Activated naive CD4-positive, alpha-beta T cell treated with anti-CD3 and anti-CD28 coated beads for 36 hours (primary cell): Measurements from ENCODE around the gene HSF2BP. TPM values are rescaled to one million over a fixed set of nuclear protein-coding genes. Genes with fewer than 3 reads are reported as not detected.

Source experiments
- CTCF ChIA-PET: fragments of 350-600 bp; sonication (Branson Sonifier 250); formaldehyde crosslinking; loops from one replicate; lab custom pipeline; 2021; ENCODE audit warnings: antibody characterized with exemption; lab: Charles Lee
- DNase-seq: peaks from one replicate; pipeline ENCODE4 v3.0.0-alpha.2; 2020
- H3K27ac Mint-ChIP-seq: one replicate; pipeline ENCODE4 v1.8.0; 2021; ENCODE audit warnings: mild to moderate bottlenecking, mixed read lengths
- H3K27me3 Mint-ChIP-seq: one replicate; pipeline ENCODE4 v1.8.0; 2021; ENCODE audit warnings: low read depth, mixed read lengths
- H3K36me3 Mint-ChIP-seq: one replicate; pipeline ENCODE4 v1.8.0; 2021; ENCODE audit warnings: low read depth, mixed read lengths
- H3K4me1 Mint-ChIP-seq: one replicate; pipeline ENCODE4 v1.8.0; 2021; ENCODE audit warnings: low read depth, mixed read lengths
- H3K4me3 Mint-ChIP-seq: one replicate; pipeline ENCODE4 v1.8.0; 2021; ENCODE audit warnings: mild to moderate bottlenecking, moderate library complexity, mixed read lengths
- H3K9me3 Mint-ChIP-seq: one replicate; pipeline ENCODE4 v1.8.0; 2021; ENCODE audit warnings: mixed read lengths
- intact Hi-C: fragments of 100-400 bp; cut with micrococcal nuclease; formaldehyde crosslinking; loops from one replicate; pipeline ENCODE4 v1.15.1; 2023
- total RNA-seq, 2 experiments: library from RNA; stranded (reverse); gene quantifications; one replicate each; pipeline ENCODE4 v1.2.3, GENCODE V29; 2021

HSF2BP gene
- total RNA-seq, 2 experiments from 2014 or later: 1.3 to 2.1 TPM

DNA sequence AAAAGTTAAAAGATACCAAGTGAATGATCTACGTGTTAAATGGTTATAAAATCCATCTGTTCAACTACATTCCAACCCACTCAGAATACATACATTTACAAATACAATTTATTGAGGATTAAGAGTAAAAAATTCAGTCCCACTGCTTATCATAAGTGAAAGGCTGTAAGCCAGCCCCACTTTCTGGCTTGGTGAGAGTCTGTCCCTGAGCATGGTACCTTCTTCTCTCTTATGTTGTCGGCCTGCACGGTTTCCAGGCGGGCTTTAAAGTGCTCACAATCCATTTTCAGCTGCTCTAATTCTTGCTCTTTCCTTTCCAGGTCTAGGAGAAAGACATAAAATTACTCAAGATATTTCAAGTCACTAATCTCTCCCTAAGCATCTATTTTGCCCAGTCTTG is 15.2 kb downstream of the HSF2BP start:
- Mint-ChIP-seq H3K27ac (no peak overlapping the region), H3K27me3 (no peaks in the 10 kb centered on the region), H3K4me3 (no peak overlapping the region), H3K36me3 (no peaks in the 10 kb centered on the region), H3K9me3 (no peaks in the 10 kb centered on the region), H3K4me1 (peaks cover 22% of the 10 kb centered on the region)
- CTCF ChIA-PET: no interaction called here
- intact Hi-C loops: no loop called here
- no peak for DNase-seq

DNA sequence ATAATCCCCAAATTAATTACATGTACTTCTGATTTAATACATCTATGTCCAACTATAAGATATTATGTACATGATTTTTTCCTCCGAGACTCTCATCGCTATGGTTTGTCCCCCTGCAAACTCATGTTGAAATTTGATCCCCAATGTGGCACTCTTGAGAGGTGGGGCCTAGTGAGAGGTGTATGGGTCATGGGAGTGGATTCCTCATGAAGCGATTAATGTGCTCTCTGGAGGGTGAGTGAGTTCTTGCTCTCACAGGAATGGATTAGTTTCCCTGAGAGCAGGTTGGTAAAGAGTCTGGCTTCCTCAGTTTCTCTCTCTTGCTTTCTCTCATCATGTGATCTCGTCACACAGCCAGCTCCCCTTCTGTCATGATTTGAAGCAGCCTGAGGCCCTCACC is 16.1 kb downstream of the HSF2BP start:
- Mint-ChIP-seq H3K27ac (no peak overlapping the region), H3K36me3 (no peaks in the 10 kb centered on the region), H3K4me3 (no peak overlapping the region), H3K9me3 (no peaks in the 10 kb centered on the region), H3K4me1 (peaks cover 22% of the 10 kb centered on the region), H3K27me3 (no peaks in the 10 kb centered on the region)
- DNase-seq: no peak
- intact Hi-C loops: no loop called here
- CTCF ChIA-PET: no interaction called here

DNA sequence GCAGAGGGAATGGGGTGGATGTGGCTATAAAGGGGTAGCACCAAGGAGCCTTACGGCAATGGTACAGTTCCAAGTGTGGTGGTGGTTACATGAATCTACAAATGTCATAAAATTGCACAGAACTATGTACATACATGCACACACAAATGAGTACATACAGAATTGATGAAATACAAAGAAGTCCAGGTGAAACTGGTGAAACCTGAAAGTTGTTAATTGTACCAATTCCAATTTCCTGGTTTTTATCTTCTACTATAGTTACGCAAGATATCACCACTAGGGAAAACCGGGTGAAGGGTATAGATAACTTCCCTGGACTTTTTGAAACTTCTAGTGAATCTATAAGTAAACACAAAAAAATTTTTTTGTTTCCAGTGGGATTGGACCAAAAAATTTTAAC is 18.9 kb downstream of the HSF2BP start:
- CTCF ChIA-PET: no interaction called here
- H3K4me3 Mint-ChIP-seq: no peak overlapping the region

DNA sequence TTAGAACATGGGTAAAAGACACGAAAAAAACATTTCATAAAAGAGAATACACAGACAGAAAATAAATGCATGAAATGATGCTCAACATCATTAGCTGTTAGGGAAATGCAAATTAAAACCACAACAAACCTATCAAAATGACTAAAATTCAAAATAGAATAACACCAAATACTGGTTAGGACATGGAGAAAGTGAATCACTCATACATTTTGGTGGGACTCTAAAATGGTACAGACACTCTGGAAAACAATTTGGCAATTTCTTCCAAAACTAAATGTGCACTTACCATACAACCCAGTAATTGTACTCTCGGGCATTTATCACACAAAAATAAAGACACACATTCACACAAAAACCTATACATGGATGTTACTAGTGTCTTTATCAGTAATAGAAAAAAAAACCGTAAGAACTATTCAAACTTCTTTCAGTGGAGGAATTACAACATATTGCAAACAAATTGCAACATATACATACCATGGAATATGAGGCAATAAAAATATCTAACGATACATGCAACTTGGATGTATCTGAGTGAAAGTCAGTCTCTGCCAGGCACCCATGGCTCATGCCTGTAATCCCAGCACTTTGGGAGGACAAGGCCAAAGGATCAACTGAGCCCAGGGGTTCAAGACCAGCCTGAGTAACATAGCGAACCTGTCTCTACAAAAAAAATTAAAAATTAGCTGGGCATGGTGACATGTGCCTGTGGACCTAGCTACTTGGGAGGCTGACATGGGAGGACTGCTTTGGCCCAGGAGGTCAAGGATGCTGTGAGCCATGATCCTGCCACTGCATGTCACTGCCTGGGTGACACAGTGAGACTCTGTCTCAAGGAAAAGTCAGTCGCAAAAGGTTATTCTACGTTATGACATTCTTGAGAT is 19.6 kb downstream of the HSF2BP start:
- no peaks in the 10 kb centered on the region for H3K9me3 Mint-ChIP-seq
- CTCF ChIA-PET: no interaction called here
- no peaks in the 10 kb centered on the region for H3K36me3 Mint-ChIP-seq
- DNase-seq: no peak
- H3K27ac Mint-ChIP-seq: no peak overlapping the region
- peaks cover 7% of the 10 kb centered on the region for H3K4me1 Mint-ChIP-seq
- H3K27me3 Mint-ChIP-seq: no peaks in the 10 kb centered on the region
- H3K4me3 Mint-ChIP-seq: no peak overlapping the region
- intact Hi-C loops: no loop called here

More for the DNA sequence above, 18.9 kb downstream of the HSF2BP start:
- Mint-ChIP-seq H3K9me3 (no peaks in the 10 kb centered on the region), H3K36me3 (no peaks in the 10 kb centered on the region), H3K27me3 (no peaks in the 10 kb centered on the region), H3K27ac (no peak overlapping the region), H3K4me1 (peaks cover 10% of the 10 kb centered on the region)
- no peak for DNase-seq
- intact Hi-C loops: no loop called here

DNA sequence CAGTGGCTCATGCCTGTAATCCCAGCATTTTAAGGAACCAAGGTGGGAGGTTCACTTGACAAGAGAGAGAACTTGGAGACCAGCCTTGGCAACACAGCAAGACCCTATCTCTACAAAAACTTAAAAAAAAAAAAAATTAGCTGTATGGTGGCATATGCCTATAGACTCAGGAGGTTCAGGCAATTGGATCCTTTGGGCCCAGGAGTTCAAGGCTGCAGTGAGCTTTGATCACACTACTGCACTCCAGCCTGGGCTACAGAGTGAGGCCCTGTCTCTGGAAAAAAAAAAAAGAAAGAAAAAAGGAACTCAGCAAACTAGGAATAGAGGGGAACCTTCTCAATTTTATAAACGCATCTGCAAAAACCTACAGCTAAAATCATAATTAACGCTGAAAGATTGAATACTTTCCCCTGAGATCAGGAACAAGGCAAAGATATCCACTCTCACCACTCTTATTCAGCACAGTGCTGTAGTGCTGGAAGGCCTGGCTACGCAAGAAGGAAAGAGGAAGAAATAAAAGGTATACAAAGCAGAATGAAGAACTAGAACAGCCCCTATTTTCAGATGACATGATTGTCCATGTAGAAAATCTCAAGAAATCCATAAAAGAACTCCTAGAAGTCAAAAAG is 21.6 kb downstream of the HSF2BP start:
- Mint-ChIP-seq H3K4me3 (no peak overlapping the region), H3K27ac (no peak overlapping the region), H3K27me3 (no peaks in the 10 kb centered on the region), H3K4me1 (peaks cover 7% of the 10 kb centered on the region), H3K9me3 (no peaks in the 10 kb centered on the region), H3K36me3 (no peaks in the 10 kb centered on the region)
- CTCF ChIA-PET: interaction anchor here (0.6 kb wide), 2 partner anchors 8 to 325 kb away, joined by 3 read pairs; no protein-coding TSS in a partner anchor
- DNase-seq: no peak
- intact Hi-C loops: no loop called here

GRCh38 chr21:43635436-43635835 is 23.9 kb downstream of the HSF2BP start:
- Mint-ChIP-seq H3K27ac (no peak overlapping the region), H3K36me3 (no peaks in the 10 kb centered on the region), H3K4me3 (no peak overlapping the region), H3K27me3 (no peaks in the 10 kb centered on the region), H3K4me1 (peaks cover 7% of the 10 kb centered on the region), H3K9me3 (no peaks in the 10 kb centered on the region)
- no peak for DNase-seq
- intact Hi-C loops: no loop called here
- CTCF ChIA-PET: no interaction called here

GRCh38 chr21:43634618-43635017 is 24.7 kb downstream of the HSF2BP start:
- intact Hi-C loops: no loop called here
- H3K36me3 Mint-ChIP-seq: no peaks in the 10 kb centered on the region
- no peaks in the 10 kb centered on the region for H3K27me3 Mint-ChIP-seq
- no peak for DNase-seq
- CTCF ChIA-PET: interaction anchor here (0.6 to 1.5 kb wide), 2 partner anchors 11 to 41 kb away, joined by 3 to 4 read pairs; no protein-coding TSS in a partner anchor
- H3K4me1 Mint-ChIP-seq: peaks cover 6% of the 10 kb centered on the region
- no peaks in the 10 kb centered on the region for H3K9me3 Mint-ChIP-seq
- H3K27ac Mint-ChIP-seq: no peak overlapping the region
- H3K4me3 Mint-ChIP-seq: no peak overlapping the region

DNA sequence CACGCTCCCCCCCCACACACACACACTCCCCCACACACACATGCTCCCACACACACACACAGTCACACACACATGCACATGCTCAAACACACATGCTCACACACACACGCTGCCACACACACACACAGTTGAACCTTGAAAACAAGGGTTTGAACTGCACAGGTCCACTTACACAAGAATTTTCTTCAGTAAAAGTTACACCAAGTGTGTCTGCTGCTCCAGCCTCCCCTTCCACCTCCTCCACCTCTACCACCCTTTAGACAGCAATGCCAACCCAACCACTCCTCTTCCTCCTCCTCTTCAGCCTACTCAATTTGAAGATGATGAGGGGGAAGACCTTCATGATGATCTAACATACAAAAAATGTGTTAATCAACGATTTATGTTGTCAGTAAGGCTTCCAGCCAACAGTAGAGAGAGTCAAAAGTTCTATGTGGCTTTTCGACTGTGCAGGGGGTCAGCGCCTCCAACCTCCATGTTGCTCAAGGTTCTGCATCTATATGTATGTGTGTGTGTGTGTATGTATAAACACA is 26.8 kb downstream of the HSF2BP start:
- no peaks in the 10 kb centered on the region for H3K27me3 Mint-ChIP-seq
- H3K4me1 Mint-ChIP-seq: no peaks in the 10 kb centered on the region
- intact Hi-C loops: no loop called here
- no peak overlapping the region for H3K4me3 Mint-ChIP-seq
- no peak for DNase-seq
- H3K9me3 Mint-ChIP-seq: no peaks in the 10 kb centered on the region
- CTCF ChIA-PET: no interaction called here
- H3K36me3 Mint-ChIP-seq: peaks cover 3% of the 10 kb centered on the region
- no peak overlapping the region for H3K27ac Mint-ChIP-seq

- Mint-ChIP-seq H3K9me3 (no peaks in the 10 kb centered on the region), H3K4me1 (no peaks in the 10 kb centered on the region), H3K4me3 (no peak overlapping the region), H3K27ac (no peak overlapping the region), H3K36me3 (peaks cover 3% of the 10 kb centered on the region), H3K27me3 (no peaks in the 10 kb centered on the region)
- DNase-seq: no peak
- CTCF ChIA-PET: no interaction called here
- intact Hi-C loops: no loop called here
These were observed 27.7 kb downstream of the HSF2BP start for GRCh38 chr21:43631411-43632107.

DNA sequence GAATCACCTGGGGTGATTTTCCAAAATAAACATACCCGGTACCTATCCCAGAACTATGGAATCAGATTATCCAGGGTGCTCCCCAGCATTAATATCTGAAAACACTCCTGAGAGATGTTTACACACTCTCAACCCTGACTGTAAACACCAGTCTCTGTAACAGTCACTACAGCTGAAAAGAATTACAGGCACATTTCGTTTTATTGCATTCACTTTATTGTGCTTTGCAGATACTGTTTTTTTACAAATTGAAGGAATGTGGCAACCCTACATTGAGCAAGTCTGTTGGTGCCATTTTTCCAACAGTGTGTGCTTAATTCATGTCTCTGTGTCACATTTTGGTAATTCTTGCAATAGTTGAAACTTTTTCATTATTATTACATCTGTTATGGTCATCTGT is 31.8 kb downstream of the HSF2BP start:
- CTCF ChIA-PET: no interaction called here
- peaks cover 3% of the 10 kb centered on the region for H3K36me3 Mint-ChIP-seq
- intact Hi-C loops: no loop called here

DNA sequence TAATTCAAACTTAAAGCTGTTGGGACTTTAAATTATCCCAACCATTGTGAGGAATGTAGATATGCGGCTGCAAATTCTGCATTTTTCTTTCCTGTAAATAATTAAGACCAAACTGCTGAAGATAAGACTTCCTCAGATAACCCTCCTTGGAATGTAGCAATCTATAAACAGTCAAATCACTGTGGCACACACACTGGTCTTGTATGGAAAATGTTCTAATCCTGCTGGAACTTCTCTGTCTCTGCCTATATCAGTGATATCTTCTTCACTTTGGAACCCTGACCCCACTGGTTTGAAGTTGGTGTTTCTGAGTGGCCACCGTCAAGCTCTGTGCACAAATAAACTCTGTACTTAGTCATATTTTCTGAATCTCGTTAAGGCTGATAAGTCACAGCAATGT is 32.9 kb downstream of the HSF2BP start:
- Mint-ChIP-seq H3K4me1 (no peaks in the 10 kb centered on the region), H3K27ac (no peak overlapping the region), H3K9me3 (no peaks in the 10 kb centered on the region), H3K27me3 (no peaks in the 10 kb centered on the region), H3K36me3 (peaks cover 3% of the 10 kb centered on the region), H3K4me3 (no peak overlapping the region)
- intact Hi-C loops: no loop called here
- CTCF ChIA-PET: no interaction called here
- DNase-seq: no peak

More for the DNA sequence above, 31.8 kb downstream of the HSF2BP start:
- no peak for DNase-seq
- Mint-ChIP-seq H3K9me3 (no peaks in the 10 kb centered on the region), H3K4me3 (no peak overlapping the region), H3K27me3 (no peaks in the 10 kb centered on the region), H3K27ac (no peak overlapping the region), H3K4me1 (no peaks in the 10 kb centered on the region)

- H3K4me1 Mint-ChIP-seq: no peaks in the 10 kb centered on the region
- H3K27ac Mint-ChIP-seq: no peak overlapping the region
- no peak for DNase-seq
- peaks cover 7% of the 10 kb centered on the region for H3K9me3 Mint-ChIP-seq
- intact Hi-C loops: no loop called here
- H3K4me3 Mint-ChIP-seq: no peak overlapping the region
- H3K27me3 Mint-ChIP-seq: no peaks in the 10 kb centered on the region
- H3K36me3 Mint-ChIP-seq: peaks cover 3% of the 10 kb centered on the region
- CTCF ChIA-PET: no interaction called here
These were observed 34.9 kb downstream of the HSF2BP start for GRCh38 chr21:43624339-43624738.
